Measurements from ENCODE around the gene SH2D2A. TPM values are rescaled to one million over a fixed set of nuclear protein-coding genes. Genes with fewer than 3 reads are reported as not detected.

Gene SH2D2A
- total and polyA plus RNA-seq, 2 donors (not counting 1 experiment from before 2014, with no cell fraction given): 0.73 to 2.1 TPM

DNA sequence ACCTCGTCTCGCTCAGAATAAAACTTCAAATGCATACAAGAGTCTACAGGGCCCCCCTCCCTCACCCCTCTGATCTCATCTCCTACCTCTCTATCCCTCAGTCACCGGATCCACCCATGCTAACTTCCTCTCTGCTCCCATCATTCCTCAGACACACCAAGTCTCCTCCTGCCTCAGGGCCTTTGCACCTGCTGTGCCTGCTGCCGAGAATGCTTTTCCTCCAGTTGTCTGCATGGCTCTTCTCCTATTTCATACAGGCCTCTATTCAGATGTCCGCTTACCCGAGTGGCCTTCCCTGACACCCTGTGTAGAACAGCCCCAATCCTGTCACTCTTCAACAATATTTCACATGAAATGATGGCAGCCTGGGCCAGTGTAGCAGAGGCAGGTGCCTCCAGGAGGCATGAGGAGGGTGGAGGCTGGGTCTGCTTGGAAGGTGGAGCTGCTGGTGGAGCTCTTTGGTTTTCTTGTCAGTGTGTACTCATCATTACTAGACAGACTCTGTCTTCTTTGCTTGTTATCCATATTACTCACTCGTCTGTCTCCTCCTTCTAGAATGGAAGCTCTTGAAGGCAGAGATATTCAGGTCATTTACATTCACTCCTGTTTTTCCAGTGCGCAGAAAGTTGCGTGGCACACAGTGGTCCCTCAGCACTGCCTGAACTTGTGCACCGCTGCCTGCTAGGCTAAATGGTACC is 4.2 kb downstream of the SH2D2A start:
- Mint-ChIP-seq H3K27ac (no peak overlapping the region), H3K27me3 (no peaks in the 10 kb centered on the region), H3K9me3 (ENCODE audit: insufficient read depth) (no peaks in the 10 kb centered on the region), H3K4me3 (peak overlapping the region; percentile 91), H3K4me1 (peaks cover 36% of the 10 kb centered on the region)
- DNase-seq (no peak), ATAC-seq (ENCODE audit: low read depth) (no peak)
- TF ChIP-seq, protein P1, sequence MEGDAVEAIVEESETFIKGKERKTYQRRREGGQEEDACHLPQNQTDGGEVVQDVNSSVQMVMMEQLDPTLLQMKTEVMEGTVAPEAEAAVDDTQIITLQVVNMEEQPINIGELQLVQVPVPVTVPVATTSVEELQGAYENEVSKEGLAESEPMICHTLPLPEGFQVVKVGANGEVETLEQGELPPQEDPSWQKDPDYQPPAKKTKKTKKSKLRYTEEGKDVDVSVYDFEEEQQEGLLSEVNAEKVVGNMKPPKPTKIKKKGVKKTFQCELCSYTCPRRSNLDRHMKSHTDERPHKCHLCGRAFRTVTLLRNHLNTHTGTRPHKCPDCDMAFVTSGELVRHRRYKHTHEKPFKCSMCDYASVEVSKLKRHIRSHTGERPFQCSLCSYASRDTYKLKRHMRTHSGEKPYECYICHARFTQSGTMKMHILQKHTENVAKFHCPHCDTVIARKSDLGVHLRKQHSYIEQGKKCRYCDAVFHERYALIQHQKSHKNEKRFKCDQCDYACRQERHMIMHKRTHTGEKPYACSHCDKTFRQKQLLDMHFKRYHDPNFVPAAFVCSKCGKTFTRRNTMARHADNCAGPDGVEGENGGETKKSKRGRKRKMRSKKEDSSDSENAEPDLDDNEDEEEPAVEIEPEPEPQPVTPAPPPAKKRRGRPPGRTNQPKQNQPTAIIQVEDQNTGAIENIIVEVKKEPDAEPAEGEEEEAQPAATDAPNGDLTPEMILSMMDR (IDR thresholded peaks at IDR 0.05): no peak
- no peak for TF ChIP-seq EZH2 (IDR thresholded peaks at IDR 0.05; ENCODE audit: borderline replicate concordance, insufficient read depth, low read depth, low read length, poor library complexity, severe bottlenecking)
- CTCF ChIA-PET: interaction anchor here (0.8 to 2.0 kb wide), 3 partner anchors 13 to 138 kb away, joined by 3 to 11 read pairs (median 3); partner anchors contain the start of genes ISG20L2 and METTL25B
- H3K4me3 ChIP-seq (ENCODE audit: control extremely low read depth in 1 of 5, extremely low read depth in 1 of 5, insufficient read depth in 1 of 5, low read depth in 2 of 5, low read length in 4 of 5): no peak overlapping the region
- H2AFZ ChIP-seq (ENCODE audit: insufficient read depth, low read depth, low read length, poor library complexity, severe bottlenecking): no peak overlapping the region
- intact Hi-C loops (cut with micrococcal nuclease): no loop called here
- no peaks in the 10 kb centered on the region for H3K79me2 ChIP-seq (ENCODE audit: control insufficient read depth, insufficient read depth, low read length)
- H3K9ac ChIP-seq (ENCODE audit: low read length): no peak overlapping the region
- H4K20me1 ChIP-seq (ENCODE audit: control insufficient read depth, insufficient read depth, low read length, poor library complexity, severe bottlenecking): no peaks in the 10 kb centered on the region
- peaks cover 0 to 12% (median 0%) of the 10 kb centered on the region in 4 experiments for H3K27me3 ChIP-seq (replicated peaks in 1 of 4; ENCODE audit: control extremely low read depth in 1 of 4, control insufficient read depth in 3 of 4, insufficient read depth in 4 of 4, low read length in 3 of 4)
- no peak overlapping the region for H3K27ac ChIP-seq (ENCODE audit: low read length in 2 of 2)
- H3K4me2 ChIP-seq (replicated peaks; ENCODE audit: low read depth, low read length, poor library complexity, severe bottlenecking): no peak overlapping the region
- WGBS (ENCODE audit: insufficient coverage): 98% methylated on average over 7 of the region's 10 CpGs
- POLR2A ChIA-PET: no interaction called here
- H3K9me3 ChIP-seq (ENCODE audit: control extremely low read depth in 1 of 3, control insufficient read depth in 2 of 3, insufficient read depth in 1 of 3, low read length in 2 of 3): peaks cover 0 to 3% (median 0%) of the 10 kb centered on the region in 3 donors
- no peaks in the 10 kb centered on the region for H3K36me3 ChIP-seq (replicated peaks in 1 of 2; ENCODE audit: control extremely low read depth in 1 of 2, control insufficient read depth in 1 of 2, extremely low read depth in 1 of 2, insufficient read depth in 2 of 2, low read length in 1 of 2)
- H3K4me1 ChIP-seq (ENCODE audit: control insufficient read depth in 2 of 2, insufficient read depth in 2 of 2, low read length in 2 of 2): peaks cover 26 to 35% of the 10 kb centered on the region in 2 donors

DNA sequence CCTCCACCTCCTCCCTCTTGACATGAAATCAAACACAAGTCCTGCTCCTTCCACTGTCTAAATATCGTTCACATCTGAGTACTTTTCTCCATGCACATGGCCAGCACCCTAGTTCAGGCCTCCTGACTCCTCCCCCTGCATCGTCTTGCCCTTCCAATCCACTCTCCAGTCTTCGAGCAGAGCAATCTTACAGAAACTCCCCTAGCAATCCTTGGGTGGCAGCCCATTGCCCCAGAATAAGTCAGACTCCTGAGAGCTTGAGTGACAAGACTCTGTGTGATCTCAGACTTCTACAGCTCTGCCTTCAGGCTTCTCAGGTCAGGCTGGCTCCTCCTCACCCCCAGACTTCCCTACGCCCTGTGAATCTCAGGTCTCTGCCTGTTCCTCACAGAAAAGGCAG is 5.5 kb downstream of the SH2D2A start:
- no peak overlapping the region for H3K27ac Mint-ChIP-seq
- H4K20me1 ChIP-seq (ENCODE audit: control insufficient read depth, insufficient read depth, low read length, poor library complexity, severe bottlenecking): no peaks in the 10 kb centered on the region
- 88% methylated on average over 4 of the region's 4 CpGs for WGBS (ENCODE audit: insufficient coverage)
- DNase-seq (no peak), ATAC-seq (ENCODE audit: low read depth) (no peak)
- H3K4me1 ChIP-seq (ENCODE audit: control insufficient read depth in 2 of 2, insufficient read depth in 2 of 2, low read length in 2 of 2): peaks cover 16 to 25% of the 10 kb centered on the region in 2 donors
- no peak overlapping the region for H2AFZ ChIP-seq (ENCODE audit: insufficient read depth, low read depth, low read length, poor library complexity, severe bottlenecking)
- peaks cover 27% of the 10 kb centered on the region for H3K4me1 Mint-ChIP-seq
- H3K27me3 ChIP-seq (replicated peaks in 1 of 4; ENCODE audit: control extremely low read depth in 1 of 4, control insufficient read depth in 3 of 4, insufficient read depth in 4 of 4, low read length in 3 of 4): peaks cover 0 to 12% (median 0%) of the 10 kb centered on the region in 4 experiments
- intact Hi-C loops (cut with micrococcal nuclease): no loop called here
- no peaks in the 10 kb centered on the region for H3K9me3 Mint-ChIP-seq (ENCODE audit: insufficient read depth)
- H3K9ac ChIP-seq (ENCODE audit: low read length): no peak overlapping the region
- no peaks in the 10 kb centered on the region for H3K27me3 Mint-ChIP-seq
- POLR2A ChIA-PET: no interaction called here
- no peak overlapping the region for H3K27ac ChIP-seq (ENCODE audit: low read length in 2 of 2)
- no peak overlapping the region for H3K4me2 ChIP-seq (replicated peaks; ENCODE audit: low read depth, low read length, poor library complexity, severe bottlenecking)
- TF ChIP-seq EZH2 (IDR thresholded peaks at IDR 0.05; ENCODE audit: borderline replicate concordance, insufficient read depth, low read depth, low read length, poor library complexity, severe bottlenecking): no peak
- TF ChIP-seq, protein P1 (IDR thresholded peaks at IDR 0.05): no peak
- H3K36me3 ChIP-seq (replicated peaks in 1 of 2; ENCODE audit: control extremely low read depth in 1 of 2, control insufficient read depth in 1 of 2, extremely low read depth in 1 of 2, insufficient read depth in 2 of 2, low read length in 1 of 2): no peaks in the 10 kb centered on the region
- CTCF ChIA-PET: interaction anchor here (1.1 kb wide), 1 partner anchor 14 kb away, joined by 3 read pairs; no protein-coding TSS in a partner anchor
- H3K79me2 ChIP-seq (ENCODE audit: control insufficient read depth, insufficient read depth, low read length): no peaks in the 10 kb centered on the region
- no peak overlapping the region for H3K4me3 Mint-ChIP-seq
- H3K9me3 ChIP-seq (ENCODE audit: control extremely low read depth in 1 of 3, control insufficient read depth in 2 of 3, insufficient read depth in 1 of 3, low read length in 2 of 3): peaks cover 0 to 3% (median 0%) of the 10 kb centered on the region in 3 donors
- no peak overlapping the region for H3K4me3 ChIP-seq (ENCODE audit: control extremely low read depth in 1 of 5, extremely low read depth in 1 of 5, insufficient read depth in 1 of 5, low read depth in 2 of 5, low read length in 4 of 5)

All from B cell (primary cell).